GM12872 (cell line): ENCODE results near the gene TP63.

Experiments
- TF ChIP-seq, protein P1 (sequence below): IDR thresholded peaks from 3 replicates; pipeline ENCODE4 v1.5.1; 2011; ENCODE audit warnings: low read depth, mild to moderate bottlenecking, low read length, moderate library complexity; ENCODE audit not compliant: insufficient read depth

The TP63 gene

DNA sequence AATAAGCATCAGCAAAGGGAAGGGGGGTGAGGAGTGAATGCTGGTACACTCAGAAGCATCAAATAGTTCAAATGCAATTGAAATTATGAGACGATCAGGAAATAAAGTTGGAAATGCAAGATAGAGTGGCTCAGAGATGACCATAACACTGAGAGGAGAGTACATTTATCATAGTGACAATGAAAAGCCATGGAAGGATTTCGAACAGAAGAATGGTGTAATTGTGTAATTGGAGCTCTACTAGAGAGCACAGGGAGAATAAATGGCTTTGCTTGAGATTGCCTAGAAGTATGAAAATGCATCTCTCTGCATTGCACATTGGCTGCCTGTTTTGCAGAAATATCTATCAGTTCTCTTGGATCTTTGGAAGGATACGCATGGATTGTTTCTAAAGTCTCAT, 163.3 kb downstream of the TP63 start:
- TF ChIP-seq, protein P1, sequence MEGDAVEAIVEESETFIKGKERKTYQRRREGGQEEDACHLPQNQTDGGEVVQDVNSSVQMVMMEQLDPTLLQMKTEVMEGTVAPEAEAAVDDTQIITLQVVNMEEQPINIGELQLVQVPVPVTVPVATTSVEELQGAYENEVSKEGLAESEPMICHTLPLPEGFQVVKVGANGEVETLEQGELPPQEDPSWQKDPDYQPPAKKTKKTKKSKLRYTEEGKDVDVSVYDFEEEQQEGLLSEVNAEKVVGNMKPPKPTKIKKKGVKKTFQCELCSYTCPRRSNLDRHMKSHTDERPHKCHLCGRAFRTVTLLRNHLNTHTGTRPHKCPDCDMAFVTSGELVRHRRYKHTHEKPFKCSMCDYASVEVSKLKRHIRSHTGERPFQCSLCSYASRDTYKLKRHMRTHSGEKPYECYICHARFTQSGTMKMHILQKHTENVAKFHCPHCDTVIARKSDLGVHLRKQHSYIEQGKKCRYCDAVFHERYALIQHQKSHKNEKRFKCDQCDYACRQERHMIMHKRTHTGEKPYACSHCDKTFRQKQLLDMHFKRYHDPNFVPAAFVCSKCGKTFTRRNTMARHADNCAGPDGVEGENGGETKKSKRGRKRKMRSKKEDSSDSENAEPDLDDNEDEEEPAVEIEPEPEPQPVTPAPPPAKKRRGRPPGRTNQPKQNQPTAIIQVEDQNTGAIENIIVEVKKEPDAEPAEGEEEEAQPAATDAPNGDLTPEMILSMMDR = no peak

DNA sequence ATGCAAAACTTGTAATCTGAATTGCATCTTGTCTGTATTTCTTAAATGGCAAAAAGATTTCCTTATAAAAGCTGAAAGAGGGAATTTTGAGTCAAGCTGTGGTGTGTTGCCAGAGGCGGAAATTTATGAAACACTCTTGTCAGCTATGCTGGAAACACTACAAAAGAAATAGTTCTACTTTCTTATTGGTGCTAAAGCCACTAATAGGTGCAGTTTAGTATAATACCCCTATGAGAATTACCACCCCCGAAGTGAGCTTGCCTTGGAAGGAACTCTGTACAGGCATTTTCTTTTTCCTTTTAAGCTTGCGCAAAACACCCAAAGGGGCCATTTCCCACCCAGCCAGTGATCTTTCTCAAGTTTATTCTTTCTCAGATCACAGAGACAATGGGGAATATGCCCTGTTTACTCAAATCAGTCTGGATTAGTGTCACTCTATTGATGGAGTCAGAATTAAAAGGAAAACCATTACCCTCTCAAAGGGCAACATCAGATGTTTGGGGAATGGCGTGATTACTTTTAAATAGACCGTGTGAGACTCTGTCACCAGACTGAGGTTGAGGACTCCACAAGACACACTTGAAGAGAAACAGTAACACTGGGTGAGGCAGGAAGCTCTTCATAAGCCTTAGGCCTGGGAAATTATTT, 166.0 kb downstream of the TP63 start:
- TF ChIP-seq, protein P1 = no peak

DNA sequence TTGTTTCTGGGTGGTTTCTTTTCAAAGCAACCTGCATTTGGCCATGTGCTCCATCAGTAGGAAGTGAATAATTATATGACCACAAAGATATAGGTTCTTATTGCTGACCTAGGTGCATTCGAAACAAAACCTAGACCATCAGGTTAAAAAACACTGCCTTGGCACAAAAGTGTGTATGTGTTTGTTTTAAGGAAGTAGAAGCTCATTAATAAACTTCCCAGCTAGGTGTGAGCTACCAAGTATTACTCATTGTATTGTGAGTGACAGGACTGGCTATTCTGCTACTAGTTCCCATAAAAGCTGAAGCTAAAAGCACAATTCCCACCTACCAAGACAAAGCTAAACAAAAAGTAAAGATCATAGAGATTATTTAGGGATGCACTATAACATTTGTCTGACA, 168.2 kb downstream of the TP63 start:
- TF ChIP-seq, protein P1 = no peak

DNA sequence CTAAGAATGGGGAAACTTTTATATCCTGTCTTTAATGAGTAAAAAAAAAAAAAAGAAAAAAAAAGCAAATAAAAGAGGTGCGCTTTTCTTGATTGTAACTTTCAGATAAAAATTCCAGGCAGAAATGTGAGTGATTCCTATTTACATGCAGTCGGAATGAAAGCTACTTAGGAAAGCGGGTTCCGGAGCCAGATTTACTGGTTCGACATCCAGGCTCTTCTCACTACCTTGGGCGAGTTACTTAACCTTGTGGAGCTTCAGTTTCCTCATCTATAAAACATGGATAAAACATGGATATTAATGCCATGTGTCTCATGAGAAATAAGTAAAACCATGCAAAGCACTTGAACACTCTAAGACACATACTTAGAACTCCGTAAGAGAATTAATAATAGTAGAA, 169.2 kb downstream of the TP63 start:
- TF ChIP-seq, protein P1 = no peak

DNA sequence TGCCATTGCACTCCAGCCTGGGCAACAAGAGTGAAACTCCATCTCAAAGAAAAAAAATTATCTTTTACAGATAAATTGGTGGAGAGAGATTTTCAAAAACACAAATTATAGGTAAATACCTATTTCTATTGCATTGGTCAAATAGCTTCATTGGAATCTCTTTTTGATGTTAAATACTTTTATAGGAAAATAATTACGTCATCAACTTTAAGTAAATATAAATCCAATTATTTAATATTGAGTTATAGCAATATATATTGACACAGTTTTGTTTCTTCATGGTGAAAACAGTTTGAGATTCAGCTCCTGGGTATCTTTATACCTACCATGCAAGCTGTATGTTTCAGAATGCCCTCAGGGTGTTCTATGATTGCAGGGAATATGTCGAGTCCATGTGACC, 172.1 kb downstream of the TP63 start:
- TF ChIP-seq, protein P1 = no peak

DNA sequence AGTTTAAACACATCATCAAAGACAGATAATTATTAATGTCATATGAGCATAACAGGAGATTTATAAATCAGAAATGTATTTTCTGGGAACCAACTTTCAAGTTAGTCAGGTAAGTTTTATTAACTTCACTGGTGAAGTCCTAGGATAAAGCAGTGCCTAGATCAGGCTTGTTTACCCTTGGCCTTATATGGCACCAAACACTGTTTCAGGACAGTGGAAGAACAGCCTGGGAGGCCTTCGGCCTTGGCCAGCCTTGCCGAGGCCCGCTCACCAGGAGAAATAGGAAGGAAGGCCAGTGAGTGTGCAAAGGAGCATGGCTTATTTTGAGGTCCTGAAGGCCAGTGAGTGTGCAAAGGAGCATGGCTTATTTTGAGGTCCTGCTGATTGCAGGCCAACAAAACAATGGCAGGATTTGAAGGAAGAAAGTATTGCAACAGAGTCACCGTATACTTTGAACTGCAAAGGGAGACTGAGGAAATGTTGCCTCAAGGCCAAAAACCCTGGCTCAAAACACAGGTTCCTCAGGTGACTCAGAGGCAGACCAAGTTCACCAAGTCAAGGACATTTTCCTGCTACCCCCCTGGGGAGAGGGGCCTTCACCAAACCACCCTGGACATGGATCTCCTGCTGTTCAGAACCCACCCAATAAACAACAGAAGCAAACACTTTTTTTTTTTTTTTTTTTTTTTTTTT, 174.3 kb downstream of the TP63 start:
- TF ChIP-seq, protein P1 = no peak

DNA sequence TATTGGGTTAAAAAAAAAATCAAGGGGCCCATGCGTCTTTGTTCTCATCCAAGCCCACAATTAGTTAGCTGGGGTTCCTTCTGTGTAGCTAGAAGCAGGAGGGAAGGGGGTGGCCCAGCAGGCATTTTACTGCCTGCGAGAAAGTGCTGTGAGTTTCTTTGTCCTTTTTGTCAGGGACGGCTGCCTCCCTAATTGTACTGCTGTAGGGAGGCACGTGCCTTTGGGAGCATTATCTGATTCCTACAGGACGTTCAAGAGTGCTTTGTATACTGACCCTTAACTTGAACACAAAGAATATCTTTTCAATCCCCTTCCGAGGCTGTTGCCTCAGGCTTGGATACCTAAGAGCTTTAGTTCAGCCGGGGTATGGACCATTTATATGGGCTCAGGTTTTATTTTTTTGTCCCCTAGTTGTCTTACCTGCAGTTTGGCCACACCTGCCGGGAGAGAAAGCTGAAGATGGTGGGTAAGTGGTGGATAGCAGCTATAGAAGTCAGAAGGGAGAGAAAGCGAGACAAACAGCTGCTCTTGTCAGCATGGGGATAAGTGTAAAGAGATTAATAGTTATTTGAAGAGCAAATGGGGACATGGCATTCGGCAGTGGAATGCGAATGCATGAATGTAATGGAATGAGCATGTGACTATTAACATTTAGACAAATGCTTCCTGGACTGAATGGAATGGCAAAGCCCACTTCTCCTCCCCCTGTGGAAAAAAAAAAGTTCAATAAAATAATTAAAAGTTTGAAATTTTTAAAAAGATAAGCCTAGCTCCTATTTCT, 175.2 kb downstream of the TP63 start:
- TF ChIP-seq, protein P1 = no peak
